ENCODE measurements around the gene CYB561D1.

Gene CYB561D1

GRCh38 chr1:109535481-109535880 is 41.6 kb downstream of the CYB561D1 start:
- H2AFZ ChIP-seq (ENCODE audit: low read length), result no peak overlapping the region
- H3K36me3 ChIP-seq (ENCODE audit: insufficient read depth, low read length), result no peaks in the 10 kb centered on the region

DNA sequence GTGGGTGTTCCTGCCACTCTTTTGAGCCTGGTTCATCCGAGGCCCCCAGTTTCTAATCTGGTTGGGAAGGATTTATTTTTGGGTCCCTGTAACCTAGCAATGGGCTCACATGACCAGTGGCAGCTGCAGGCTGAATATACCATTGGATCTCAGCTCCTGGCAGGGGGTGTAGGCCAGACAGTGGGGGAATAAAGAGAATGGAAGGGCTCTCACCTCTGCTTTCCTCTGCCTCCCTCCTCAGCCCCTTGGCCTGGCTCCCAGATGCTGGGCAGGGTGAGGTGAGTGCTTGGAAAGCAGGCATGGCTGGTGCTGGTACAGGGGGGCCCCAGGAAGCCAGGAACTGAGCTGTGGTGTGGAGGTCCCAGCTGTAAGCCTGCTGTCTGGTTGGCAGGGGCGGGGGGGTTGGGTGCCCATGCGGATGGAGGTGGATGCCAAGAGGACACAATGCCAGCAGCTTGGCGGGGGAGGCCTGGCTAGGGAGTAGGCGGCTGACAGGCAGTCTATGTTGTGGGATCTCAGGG is 42.1 kb downstream of the CYB561D1 start:
- H3K4me2 ChIP-seq (ENCODE audit: low read length), result no peak overlapping the region
- no peak overlapping the region for H3K27ac ChIP-seq (ENCODE audit: low read depth, low read length, poor library complexity, severe bottlenecking)
- no peaks in the 10 kb centered on the region for H3K9me3 ChIP-seq (ENCODE audit: low read length)
- no peaks in the 10 kb centered on the region for H4K20me1 ChIP-seq (ENCODE audit: insufficient read depth, low read length)
- H3K4me3 ChIP-seq (ENCODE audit: low read depth, low read length, poor library complexity, severe bottlenecking), result no peak overlapping the region
- H3F3A ChIP-seq (ENCODE audit: insufficient read depth, low read length), result no peaks in the 10 kb centered on the region
- H3K36me3 ChIP-seq (ENCODE audit: insufficient read depth, low read length), result no peaks in the 10 kb centered on the region
- H3K9ac ChIP-seq (ENCODE audit: low read length), result no peak overlapping the region
- no peaks in the 10 kb centered on the region for H3K79me2 ChIP-seq (ENCODE audit: insufficient read depth, low read length)
- TF ChIP-seq EZH2 (IDR thresholded peaks at IDR 0.05; ENCODE audit: borderline replicate concordance, low read length), result no peak
- TF ChIP-seq, protein P1, sequence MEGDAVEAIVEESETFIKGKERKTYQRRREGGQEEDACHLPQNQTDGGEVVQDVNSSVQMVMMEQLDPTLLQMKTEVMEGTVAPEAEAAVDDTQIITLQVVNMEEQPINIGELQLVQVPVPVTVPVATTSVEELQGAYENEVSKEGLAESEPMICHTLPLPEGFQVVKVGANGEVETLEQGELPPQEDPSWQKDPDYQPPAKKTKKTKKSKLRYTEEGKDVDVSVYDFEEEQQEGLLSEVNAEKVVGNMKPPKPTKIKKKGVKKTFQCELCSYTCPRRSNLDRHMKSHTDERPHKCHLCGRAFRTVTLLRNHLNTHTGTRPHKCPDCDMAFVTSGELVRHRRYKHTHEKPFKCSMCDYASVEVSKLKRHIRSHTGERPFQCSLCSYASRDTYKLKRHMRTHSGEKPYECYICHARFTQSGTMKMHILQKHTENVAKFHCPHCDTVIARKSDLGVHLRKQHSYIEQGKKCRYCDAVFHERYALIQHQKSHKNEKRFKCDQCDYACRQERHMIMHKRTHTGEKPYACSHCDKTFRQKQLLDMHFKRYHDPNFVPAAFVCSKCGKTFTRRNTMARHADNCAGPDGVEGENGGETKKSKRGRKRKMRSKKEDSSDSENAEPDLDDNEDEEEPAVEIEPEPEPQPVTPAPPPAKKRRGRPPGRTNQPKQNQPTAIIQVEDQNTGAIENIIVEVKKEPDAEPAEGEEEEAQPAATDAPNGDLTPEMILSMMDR (IDR thresholded peaks at IDR 0.05; ENCODE audit: low read length), result no peak
- no peaks in the 10 kb centered on the region for H3K9me2 ChIP-seq (ENCODE audit: low read depth, low read length)
- H3K27me3 ChIP-seq (ENCODE audit: insufficient read depth, low read length), result no peaks in the 10 kb centered on the region; the same call in none of the 2 replicates
- no peak overlapping the region for H2AFZ ChIP-seq (ENCODE audit: low read length)
- peaks cover 9% of the 10 kb centered on the region for H3K4me1 ChIP-seq (ENCODE audit: insufficient read depth, low read length, severe bottlenecking)

More at GRCh38 chr1:109535481-109535880, 41.6 kb downstream of the CYB561D1 start:
- Histone ChIP-seq H3K9me3 (ENCODE audit: low read length) (no peaks in the 10 kb centered on the region), H3F3A (ENCODE audit: insufficient read depth, low read length) (no peaks in the 10 kb centered on the region), H3K4me3 (ENCODE audit: low read depth, low read length, poor library complexity, severe bottlenecking) (no peak overlapping the region), H3K27ac (ENCODE audit: low read depth, low read length, poor library complexity, severe bottlenecking) (no peak overlapping the region), H3K9ac (ENCODE audit: low read length) (no peak overlapping the region), H3K79me2 (ENCODE audit: insufficient read depth, low read length) (no peaks in the 10 kb centered on the region), H3K9me2 (ENCODE audit: low read depth, low read length) (no peaks in the 10 kb centered on the region), H3K4me1 (ENCODE audit: insufficient read depth, low read length, severe bottlenecking) (peaks cover 9% of the 10 kb centered on the region), H3K27me3 (ENCODE audit: insufficient read depth, low read length) (no peaks in the 10 kb centered on the region; the same call in none of the 2 replicates), H4K20me1 (ENCODE audit: insufficient read depth, low read length) (no peaks in the 10 kb centered on the region), H3K4me2 (ENCODE audit: low read length) (no peak overlapping the region)
- TF ChIP-seq, protein P1 (IDR thresholded peaks at IDR 0.05; ENCODE audit: low read length), result no peak
- TF ChIP-seq EZH2 (IDR thresholded peaks at IDR 0.05; ENCODE audit: borderline replicate concordance, low read length), result no peak

GRCh38 chr1:109537450-109538178 is 43.7 kb downstream of the CYB561D1 start:
- no peak overlapping the region for H2AFZ ChIP-seq (ENCODE audit: low read length)
- no peak overlapping the region for H3K9ac ChIP-seq (ENCODE audit: low read length)
- H3K4me2 ChIP-seq (ENCODE audit: low read length), result no peak overlapping the region
- no peak overlapping the region for H3K27ac ChIP-seq (ENCODE audit: low read depth, low read length, poor library complexity, severe bottlenecking)
- no peaks in the 10 kb centered on the region for H3K9me3 ChIP-seq (ENCODE audit: low read length)
- no peaks in the 10 kb centered on the region for H4K20me1 ChIP-seq (ENCODE audit: insufficient read depth, low read length)
- no peak for TF ChIP-seq EZH2 (IDR thresholded peaks at IDR 0.05; ENCODE audit: borderline replicate concordance, low read length)
- TF ChIP-seq, protein P1 (IDR thresholded peaks at IDR 0.05; ENCODE audit: low read length), result no peak
- no peaks in the 10 kb centered on the region for H3K9me2 ChIP-seq (ENCODE audit: low read depth, low read length)
- H3F3A ChIP-seq (ENCODE audit: insufficient read depth, low read length), result no peaks in the 10 kb centered on the region
- H3K36me3 ChIP-seq (ENCODE audit: insufficient read depth, low read length), result no peaks in the 10 kb centered on the region
- no peaks in the 10 kb centered on the region for H3K79me2 ChIP-seq (ENCODE audit: insufficient read depth, low read length)
- no peaks in the 10 kb centered on the region; the same call in none of the 2 replicates for H3K27me3 ChIP-seq (ENCODE audit: insufficient read depth, low read length)
- peaks cover 2% of the 10 kb centered on the region for H3K4me1 ChIP-seq (ENCODE audit: insufficient read depth, low read length, severe bottlenecking)
- H3K4me3 ChIP-seq (ENCODE audit: low read depth, low read length, poor library complexity, severe bottlenecking), result no peak overlapping the region
